WTC11 (cell line): ENCODE measurements around the gene TRNAU1AP. TPM values are rescaled to one million over a fixed set of nuclear protein-coding genes. Genes with fewer than 3 reads are reported as not detected.

Experiments
- AR ChIP-seq: fragments of 250-450 bp; sonication (Bioruptor Pico); IDR thresholded peaks from 2 replicates; pipeline ENCODE4 v1.9.0; 2021; ENCODE audit warnings: mild to moderate bottlenecking
- ATF2 ChIP-seq: sonication (generic); formaldehyde crosslinking; IDR thresholded peaks from 2 replicates; pipeline ENCODE4 v1.8.1; 2022; ENCODE audit warnings: low read depth, missing genetic modification reagents, borderline replicate concordance
- CREM ChIP-seq: sonication (generic); formaldehyde crosslinking; IDR thresholded peaks from 2 replicates; pipeline ENCODE4 v1.8.1; 2022; ENCODE audit warnings: mild to moderate bottlenecking, missing genetic modification reagents, moderate library complexity
- E2F1 ChIP-seq: sonication (generic); formaldehyde crosslinking; IDR thresholded peaks from 2 replicates; pipeline ENCODE4 v1.8.0; 2022; ENCODE audit warnings: mild to moderate bottlenecking, missing genetic modification reagents
- ELF4 ChIP-seq: sonication (generic); formaldehyde crosslinking; IDR thresholded peaks from 2 replicates; pipeline ENCODE4 v1.8.1; 2022; ENCODE audit warnings: low read depth, mild to moderate bottlenecking, moderate library complexity, missing genetic modification reagents
- EMX1 ChIP-seq: fragments of 250-450 bp; sonication (Bioruptor Pico); IDR thresholded peaks from 2 replicates; pipeline ENCODE4 v1.8.0; 2021; ENCODE audit warnings: mild to moderate bottlenecking
- HMGA2 ChIP-seq: fragments of 250-450 bp; sonication (Bioruptor Pico); IDR thresholded peaks from 2 replicates; pipeline ENCODE4 v1.4.0; 2021; ENCODE audit warnings: mild to moderate bottlenecking, moderate library complexity
- MXD4 ChIP-seq: fragments of 250-450 bp; sonication (Bioruptor Pico); IDR thresholded peaks from 2 replicates; pipeline ENCODE4 v1.8.0; 2021; ENCODE audit warnings: mild to moderate bottlenecking, moderate library complexity, borderline replicate concordance
- NFE2L1 ChIP-seq: sonication (generic); formaldehyde crosslinking; IDR thresholded peaks from 2 replicates; pipeline ENCODE4 v1.8.1; 2023; ENCODE audit warnings: missing genetic modification reagents
- NR1H2 ChIP-seq: sonication (generic); formaldehyde crosslinking; IDR thresholded peaks from 2 replicates; pipeline ENCODE4 v1.9.0; 2021; ENCODE audit warnings: mild to moderate bottlenecking, moderate library complexity, missing genetic modification reagents
- OVOL2 ChIP-seq: fragments of 250-450 bp; sonication (Bioruptor Pico); IDR thresholded peaks from 2 replicates; pipeline ENCODE4 v1.9.0; 2021; ENCODE audit warnings: mild to moderate bottlenecking, borderline replicate concordance
- PRRX2 ChIP-seq: fragments of 250-450 bp; sonication (Bioruptor Pico); IDR thresholded peaks from 2 replicates; pipeline ENCODE4 v1.8.0; 2021; ENCODE audit warnings: mild to moderate bottlenecking
- SMAD3 ChIP-seq: sonication (generic); formaldehyde crosslinking; IDR thresholded peaks from 2 replicates; pipeline ENCODE4 v1.8.0; 2022; ENCODE audit warnings: missing genetic modification reagents, mild to moderate bottlenecking, borderline replicate concordance
- SP1 ChIP-seq: sonication (generic); formaldehyde crosslinking; conservative IDR thresholded peaks from 2 replicates; pipeline ENCODE4 v1.8.1; 2022; ENCODE audit warnings: missing genetic modification reagents
- TCF7 ChIP-seq: sonication (generic); formaldehyde crosslinking; IDR thresholded peaks from 2 replicates; pipeline ENCODE4 v1.8.0; 2022; ENCODE audit warnings: mild to moderate bottlenecking, low read depth, missing genetic modification reagents, moderate library complexity
- ZNF138 ChIP-seq: sonication (generic); formaldehyde crosslinking; conservative IDR thresholded peaks from 2 replicates; pipeline ENCODE4 v1.8.1; 2022; ENCODE audit warnings: mild to moderate bottlenecking, moderate library complexity, missing genetic modification reagents
- ZNF232 ChIP-seq: sonication (generic); formaldehyde crosslinking; IDR thresholded peaks from 2 replicates; pipeline ENCODE4 v1.8.0; 2022; ENCODE audit warnings: mild to moderate bottlenecking, missing genetic modification reagents
- ZNF416 ChIP-seq: fragments of 250-450 bp; sonication (Bioruptor Pico); IDR thresholded peaks from 2 replicates; pipeline ENCODE4 v1.9.0; 2021; ENCODE audit warnings: mild to moderate bottlenecking, inconsistent platforms
- ZSCAN18 ChIP-seq: fragments of 250-450 bp; sonication (Bioruptor Pico); IDR thresholded peaks from 2 replicates; pipeline ENCODE4 v2.1.2; 2022; ENCODE audit warnings: mild to moderate bottlenecking, moderate library complexity
- total RNA-seq: library from RNA; stranded (reverse); gene quantifications from 3 replicates; pipeline ENCODE4 v1.2.3, GENCODE V29; 2021
- TF ChIP-seq, protein P1 (sequence below): sonication (generic); formaldehyde crosslinking; IDR thresholded peaks from 2 replicates; pipeline ENCODE4 v1.8.1; 2022; ENCODE audit warnings: mild to moderate bottlenecking, moderate library complexity, missing genetic modification reagents
- TF ChIP-seq, protein P2 (sequence below): sonication (generic); formaldehyde crosslinking; IDR thresholded peaks from 2 replicates; pipeline ENCODE4 v1.8.1; 2022; ENCODE audit warnings: missing genetic modification reagents, borderline replicate concordance
- TF ChIP-seq, protein P3 (sequence below): sonication (generic); formaldehyde crosslinking; IDR thresholded peaks from 2 replicates; pipeline ENCODE4 v1.8.1; 2023; ENCODE audit warnings: mild to moderate bottlenecking, missing genetic modification reagents
- TF ChIP-seq, protein P4 (sequence below): sonication (generic); formaldehyde crosslinking; IDR thresholded peaks from 2 replicates; pipeline ENCODE4 v1.8.1; 2022; ENCODE audit warnings: mild to moderate bottlenecking, missing genetic modification reagents, moderate library complexity, borderline replicate concordance
- TF ChIP-seq, protein P5 (sequence below): sonication (generic); formaldehyde crosslinking; conservative IDR thresholded peaks from 2 replicates; pipeline ENCODE4 v1.8.1; 2022; ENCODE audit warnings: mild to moderate bottlenecking, missing genetic modification reagents

TRNAU1AP gene
- total RNA-seq, 1 experiment from 2014 or later = 30.4 TPM

DNA sequence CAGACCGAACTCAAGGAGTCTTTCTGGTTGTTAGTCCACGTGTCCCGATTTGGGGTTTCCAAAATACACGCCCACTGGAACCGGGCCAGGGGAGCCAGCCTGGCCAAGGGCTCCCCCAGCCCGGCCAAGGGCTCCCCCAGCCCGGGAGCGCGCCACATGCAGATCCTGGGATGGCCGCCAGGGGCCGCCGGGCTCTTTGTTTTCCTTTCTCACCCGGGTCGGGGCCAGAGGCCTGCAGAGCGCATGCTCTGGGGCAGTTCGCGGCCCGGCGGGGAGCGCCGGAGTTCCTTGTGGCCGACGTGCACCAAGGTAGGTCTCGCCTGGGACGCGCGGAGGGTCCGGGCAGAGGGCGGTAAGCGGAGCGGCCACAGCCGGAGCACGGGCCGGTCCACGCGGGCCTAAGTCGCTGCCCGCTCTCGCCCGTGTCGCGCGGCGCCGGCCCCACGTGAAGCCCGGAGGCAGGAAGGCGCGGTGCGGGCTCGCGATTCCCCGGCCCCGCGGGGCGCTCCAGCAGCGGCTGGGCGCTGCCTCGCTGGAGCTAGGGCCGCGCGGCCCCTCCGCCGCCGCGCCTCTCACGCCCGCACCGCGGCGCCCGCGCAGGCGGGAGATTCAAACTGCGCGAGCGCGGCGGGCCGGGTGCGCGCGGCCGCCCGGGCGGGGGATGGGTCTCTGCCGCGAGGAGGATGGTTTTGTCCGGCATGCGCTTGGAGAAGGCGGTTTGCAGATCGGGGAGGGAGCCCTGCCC is 34.7 kb upstream of the TRNAU1AP start (continued):
- TF ChIP-seq EMX1 (CRISPR knock-in tag) = peak; percentile 68; the same call in 1 of the 2 replicates
- no peak for TF ChIP-seq NR1H2 (CRISPR knock-in tag)
- TF ChIP-seq, protein P1, sequence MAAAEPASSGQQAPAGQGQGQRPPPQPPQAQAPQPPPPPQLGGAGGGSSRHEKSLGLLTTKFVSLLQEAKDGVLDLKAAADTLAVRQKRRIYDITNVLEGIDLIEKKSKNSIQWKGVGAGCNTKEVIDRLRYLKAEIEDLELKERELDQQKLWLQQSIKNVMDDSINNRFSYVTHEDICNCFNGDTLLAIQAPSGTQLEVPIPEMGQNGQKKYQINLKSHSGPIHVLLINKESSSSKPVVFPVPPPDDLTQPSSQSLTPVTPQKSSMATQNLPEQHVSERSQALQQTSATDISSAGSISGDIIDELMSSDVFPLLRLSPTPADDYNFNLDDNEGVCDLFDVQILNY (CRISPR knock-in tag) = peak; percentile 64; the same call in 1 of the 2 replicates
- TF ChIP-seq, protein P2, sequence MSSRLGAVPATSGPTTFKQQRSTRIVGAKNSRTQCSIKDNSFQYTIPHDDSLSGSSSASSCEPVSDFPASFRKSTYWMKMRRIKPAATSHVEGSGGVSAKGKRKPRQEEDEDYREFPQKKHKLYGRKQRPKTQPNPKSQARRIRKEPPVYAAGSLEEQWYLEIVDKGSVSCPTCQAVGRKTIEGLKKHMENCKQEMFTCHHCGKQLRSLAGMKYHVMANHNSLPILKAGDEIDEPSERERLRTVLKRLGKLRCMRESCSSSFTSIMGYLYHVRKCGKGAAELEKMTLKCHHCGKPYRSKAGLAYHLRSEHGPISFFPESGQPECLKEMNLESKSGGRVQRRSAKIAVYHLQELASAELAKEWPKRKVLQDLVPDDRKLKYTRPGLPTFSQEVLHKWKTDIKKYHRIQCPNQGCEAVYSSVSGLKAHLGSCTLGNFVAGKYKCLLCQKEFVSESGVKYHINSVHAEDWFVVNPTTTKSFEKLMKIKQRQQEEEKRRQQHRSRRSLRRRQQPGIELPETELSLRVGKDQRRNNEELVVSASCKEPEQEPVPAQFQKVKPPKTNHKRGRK = no peak
- TF ChIP-seq ZSCAN18 (CRISPR knock-in tag) = no peak
- TF ChIP-seq ATF2 (CRISPR knock-in tag) = no peak
- TF ChIP-seq MXD4 (CRISPR knock-in tag) = no peak
- TF ChIP-seq, protein P3, sequence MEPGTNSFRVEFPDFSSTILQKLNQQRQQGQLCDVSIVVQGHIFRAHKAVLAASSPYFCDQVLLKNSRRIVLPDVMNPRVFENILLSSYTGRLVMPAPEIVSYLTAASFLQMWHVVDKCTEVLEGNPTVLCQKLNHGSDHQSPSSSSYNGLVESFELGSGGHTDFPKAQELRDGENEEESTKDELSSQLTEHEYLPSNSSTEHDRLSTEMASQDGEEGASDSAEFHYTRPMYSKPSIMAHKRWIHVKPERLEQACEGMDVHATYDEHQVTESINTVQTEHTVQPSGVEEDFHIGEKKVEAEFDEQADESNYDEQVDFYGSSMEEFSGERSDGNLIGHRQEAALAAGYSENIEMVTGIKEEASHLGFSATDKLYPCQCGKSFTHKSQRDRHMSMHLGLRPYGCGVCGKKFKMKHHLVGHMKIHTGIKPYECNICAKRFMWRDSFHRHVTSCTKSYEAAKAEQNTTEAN (CRISPR knock-in tag) = peak; percentile 48; the same call in 1 of the 2 replicates
- peak; percentile 14; the same call in 1 of the 2 replicates for TF ChIP-seq SMAD3 (CRISPR knock-in tag)
- peak; percentile 55 for TF ChIP-seq PRRX2
- TF ChIP-seq ZNF416 (CRISPR knock-in tag) = peak; percentile 92
- no peak for TF ChIP-seq AR (CRISPR knock-in tag)
- TF ChIP-seq HMGA2 (CRISPR knock-in tag) = no peak
- TF ChIP-seq E2F1 = no peak
- no peak for TF ChIP-seq NFE2L1
- TF ChIP-seq, protein P4, sequence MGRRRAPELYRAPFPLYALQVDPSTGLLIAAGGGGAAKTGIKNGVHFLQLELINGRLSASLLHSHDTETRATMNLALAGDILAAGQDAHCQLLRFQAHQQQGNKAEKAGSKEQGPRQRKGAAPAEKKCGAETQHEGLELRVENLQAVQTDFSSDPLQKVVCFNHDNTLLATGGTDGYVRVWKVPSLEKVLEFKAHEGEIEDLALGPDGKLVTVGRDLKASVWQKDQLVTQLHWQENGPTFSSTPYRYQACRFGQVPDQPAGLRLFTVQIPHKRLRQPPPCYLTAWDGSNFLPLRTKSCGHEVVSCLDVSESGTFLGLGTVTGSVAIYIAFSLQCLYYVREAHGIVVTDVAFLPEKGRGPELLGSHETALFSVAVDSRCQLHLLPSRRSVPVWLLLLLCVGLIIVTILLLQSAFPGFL = no peak
- no peak for TF ChIP-seq TCF7 (CRISPR knock-in tag)
- TF ChIP-seq OVOL2 (CRISPR knock-in tag) = no peak
- TF ChIP-seq ZNF138 (CRISPR knock-in tag) = no peak
- TF ChIP-seq ELF4 = peak; percentile 59; the same call in 1 of the 2 replicates
- TF ChIP-seq SP1 (CRISPR knock-in tag) = 0 out of 2 replicates have a peak, but pooled peaks have one; percentile 31
- no peak for TF ChIP-seq ZNF232 (CRISPR knock-in tag)
- TF ChIP-seq, protein P5, sequence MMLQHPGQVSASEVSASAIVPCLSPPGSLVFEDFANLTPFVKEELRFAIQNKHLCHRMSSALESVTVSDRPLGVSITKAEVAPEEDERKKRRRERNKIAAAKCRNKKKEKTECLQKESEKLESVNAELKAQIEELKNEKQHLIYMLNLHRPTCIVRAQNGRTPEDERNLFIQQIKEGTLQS (CRISPR knock-in tag) = no peak
- no peak; the same call in 1 of the 2 replicates for TF ChIP-seq CREM
